Fibroblast of lung (primary cell): ENCODE measurements around the gene CIB4. TPM values are rescaled to one million over a fixed set of nuclear protein-coding genes. Genes with fewer than 3 reads are reported as not detected.

Experiments
- DNase-seq, 2 donors: peaks; one replicate each; pipeline versions ENCODE4 v3.0.0 to v3.0.0-alpha.2; 2010; ENCODE audit warnings: low read depth in 2 of 2
- H2AFZ ChIP-seq: 2 replicates; pipeline ENCODE4 v1.5.1; 2012; ENCODE audit warnings: low read length, control low read depth, inconsistent platforms
- H3K27ac ChIP-seq: 2 replicates; pipeline ENCODE4 v1.5.1; 2011; ENCODE audit warnings: low read length, control low read depth; ENCODE audit not compliant: insufficient read depth
- H3K27me3 ChIP-seq: 2 replicates; pipeline ENCODE4 v1.5.1; 2011; ENCODE audit warnings: mild to moderate bottlenecking, low read length; ENCODE audit not compliant: control insufficient read depth, insufficient read depth
- H3K36me3 ChIP-seq: 2 replicates; pipeline ENCODE4 v1.5.1; 2011; ENCODE audit warnings: low read length; ENCODE audit not compliant: control insufficient read depth, insufficient read depth
- H3K4me1 ChIP-seq: 2 replicates; pipeline ENCODE4 v1.5.1; 2011; ENCODE audit warnings: low read length; ENCODE audit not compliant: control insufficient read depth, insufficient read depth; ENCODE audit errors: extremely low read depth
- H3K4me2 ChIP-seq: 2 replicates; pipeline ENCODE4 v1.5.1; 2011; ENCODE audit warnings: low read length, control low read depth; ENCODE audit not compliant: insufficient read depth; ENCODE audit errors: extremely low read depth
- H3K4me3 ChIP-seq, 4 experiments: fragments of 200-600 bp in 1 of 4; sonication (generic) in 1 of 4; replicated peaks in 1 of 4; 2 replicates each; pipeline ENCODE4 v1.5.1; 2011 to 2016; ENCODE audit warnings: low read length in 4 of 4, low read depth in 3 of 4, mild to moderate bottlenecking in 3 of 4, control low read depth in 2 of 4, inconsistent platforms in 1 of 4, mixed read lengths in 1 of 4; ENCODE audit not compliant: insufficient read depth in 1 of 4; ENCODE audit errors: control extremely low read depth in 1 of 4
- H3K79me2 ChIP-seq: 2 replicates; pipeline ENCODE4 v1.5.1; 2012; ENCODE audit warnings: mild to moderate bottlenecking, low read length, inconsistent platforms; ENCODE audit not compliant: control insufficient read depth, insufficient read depth
- H3K9ac ChIP-seq: 2 replicates; pipeline ENCODE4 v1.5.1; 2011; ENCODE audit warnings: mild to moderate bottlenecking, low read length, control low read depth; ENCODE audit not compliant: insufficient read depth
- H3K9me3 ChIP-seq: 2 replicates; pipeline ENCODE4 v1.5.1; 2012; ENCODE audit warnings: low read depth, low read length; ENCODE audit not compliant: control insufficient read depth, insufficient read depth
- H4K20me1 ChIP-seq: 2 replicates; pipeline ENCODE4 v1.5.1; 2011; ENCODE audit warnings: low read length; ENCODE audit not compliant: control insufficient read depth, insufficient read depth; ENCODE audit errors: extremely low read depth
- CTCF ChIP-seq, 2 donors: IDR thresholded peaks in 1 of 2; conservative IDR thresholded peaks in 1 of 2; 1 replicate in 1 of 2; 2 replicates in 1 of 2; pipeline ENCODE4 v1.5.1; 2011 to 2012; ENCODE audit warnings: low read length in 2 of 2, control low read depth in 1 of 2, inconsistent platforms in 1 of 2, low read depth in 1 of 2, mild to moderate bottlenecking in 1 of 2
- EZH2 ChIP-seq: IDR thresholded peaks from 2 replicates; pipeline ENCODE4 v1.5.1; 2012; ENCODE audit warnings: low read length, control low read depth, mild to moderate bottlenecking; ENCODE audit errors: missing control alignments
- polyA plus RNA-seq, 2 donors: library from polyadenylated mRNA; depleted of rRNA in 1 of 2; stranded (reverse) in 1 of 2; unstranded in 1 of 2; fragments of >200 nt; gene quantifications; 2 replicates each; pipeline ENCODE4 v1.2.1, GENCODE V29; 2011 to 2012; ENCODE audit warnings: missing spikeins in 1 of 2
- total RNA-seq: library from RNA; depleted of rRNA; stranded (reverse); fragments of >200 nt; gene quantifications from 2 replicates; pipeline ENCODE4 v1.2.1, GENCODE V29; 2014

Gene CIB4
- total and polyA plus RNA-seq, 2 donors (not counting 1 experiment from before 2014, with no cell fraction given): not detected

DNA sequence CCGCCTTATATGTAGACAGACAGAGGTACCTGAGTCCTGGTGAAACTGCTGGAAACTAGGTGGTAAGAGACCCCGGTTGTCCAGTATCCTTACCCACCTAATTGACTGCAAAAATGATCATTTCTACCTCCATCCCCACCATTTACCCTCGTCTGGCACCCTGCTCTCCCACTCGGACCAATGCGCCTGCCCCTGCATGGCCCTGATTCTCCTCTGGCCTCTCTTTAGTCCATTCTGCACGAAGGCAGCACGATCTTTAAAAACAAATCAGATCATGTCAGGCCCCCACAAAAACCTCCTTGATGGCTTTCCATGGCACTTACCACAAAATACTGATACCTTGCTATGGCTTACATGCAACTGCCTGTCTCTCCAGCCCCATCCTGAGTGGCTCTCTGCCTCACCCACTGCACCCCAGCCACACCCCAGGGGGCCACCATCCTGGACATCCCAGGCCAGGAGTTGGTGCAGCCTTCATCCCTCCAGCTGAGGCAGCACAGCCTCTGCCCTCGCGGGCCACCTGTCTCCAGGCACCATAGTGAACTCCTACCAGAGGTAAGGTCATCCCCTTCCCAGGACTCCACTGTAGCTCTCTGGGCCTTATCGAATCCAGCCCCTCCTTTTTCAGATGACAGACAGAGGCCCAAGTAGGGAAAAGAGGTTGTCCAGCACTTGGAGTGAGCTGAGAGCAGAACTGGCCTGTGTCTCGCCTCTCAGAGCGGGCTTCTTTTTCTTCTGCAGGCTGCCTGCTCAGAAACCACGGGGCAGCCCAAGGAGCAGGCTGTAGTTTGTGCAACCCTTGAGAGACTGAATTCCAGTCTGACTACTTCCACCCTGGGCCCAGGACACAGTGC is 12.3 kb upstream of the CIB4 start:
- Histone ChIP-seq H3K4me3 (no peak overlapping the region), H3K36me3 (no peaks in the 10 kb centered on the region), H4K20me1 (no peaks in the 10 kb centered on the region), H3K27ac (no peak overlapping the region), H3K4me1 (no peaks in the 10 kb centered on the region), H2AFZ (no peak overlapping the region), H3K9ac (no peak overlapping the region), H3K9me3 (no peaks in the 10 kb centered on the region), H3K27me3 (peaks cover 20% of the 10 kb centered on the region), H3K79me2 (no peaks in the 10 kb centered on the region), H3K4me2 (no peak overlapping the region)
- no peak for DNase-seq
- TF ChIP-seq EZH2 (no peak), CTCF (conservative IDR thresholded peaks at IDR 0.05 in 1 of 2, IDR thresholded peaks at IDR 0.05 in 1 of 2; ENCODE audit: low read depth in 1 of 2, low read length in 2 of 2) (no peak)

DNA sequence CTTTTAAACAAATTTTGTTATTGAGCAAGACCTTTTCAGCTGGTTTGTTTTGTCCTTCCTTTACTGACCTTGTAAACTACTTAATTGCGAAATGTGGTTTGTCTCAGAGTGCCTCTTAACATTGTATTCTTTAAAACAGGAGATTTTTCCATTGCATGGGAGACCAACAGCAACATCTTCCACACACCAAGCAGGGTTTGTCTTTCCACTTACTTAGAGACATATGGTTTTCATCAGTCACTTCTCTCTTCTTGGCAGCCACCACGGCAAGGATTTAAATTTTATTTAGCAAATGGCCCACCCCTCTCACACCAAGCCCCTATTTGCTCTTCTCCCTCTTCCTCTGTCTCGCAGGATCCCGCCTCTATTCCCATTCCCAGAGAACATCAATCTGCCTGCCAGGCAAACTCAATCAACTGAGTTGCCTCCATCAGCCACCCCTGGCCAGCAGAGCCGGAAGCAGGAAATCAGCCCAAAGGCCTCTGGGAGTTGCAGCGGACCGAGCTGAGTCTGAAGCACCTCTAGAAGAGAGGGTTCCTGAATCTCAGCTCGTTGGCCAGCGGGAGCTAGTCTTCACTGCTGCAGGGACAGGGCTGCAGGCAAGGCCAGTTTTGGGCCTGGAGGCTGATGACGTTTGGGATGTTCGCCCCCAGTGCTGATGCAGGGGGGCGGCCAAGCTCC is 11.3 kb upstream of the CIB4 start:
- Histone ChIP-seq H3K27ac (no peak overlapping the region), H2AFZ (no peak overlapping the region), H3K27me3 (peaks cover 20% of the 10 kb centered on the region)

More for the DNA sequence above, 11.3 kb upstream of the CIB4 start:
- Histone ChIP-seq H3K9ac (no peak overlapping the region), H3K4me3 (no peak overlapping the region), H3K79me2 (no peaks in the 10 kb centered on the region), H4K20me1 (no peaks in the 10 kb centered on the region), H3K36me3 (no peaks in the 10 kb centered on the region), H3K9me3 (no peaks in the 10 kb centered on the region), H3K4me1 (no peaks in the 10 kb centered on the region), H3K4me2 (no peak overlapping the region)
- peak in 1 of 2 donors; percentile 84 for DNase-seq
- TF ChIP-seq CTCF (conservative IDR thresholded peaks at IDR 0.05 in 1 of 2, IDR thresholded peaks at IDR 0.05 in 1 of 2; ENCODE audit: low read depth in 1 of 2, low read length in 2 of 2) (no peak), EZH2 (no peak)
